ENCODE data around the gene RAB1B.

- TF ChIP-seq, protein P1, sequence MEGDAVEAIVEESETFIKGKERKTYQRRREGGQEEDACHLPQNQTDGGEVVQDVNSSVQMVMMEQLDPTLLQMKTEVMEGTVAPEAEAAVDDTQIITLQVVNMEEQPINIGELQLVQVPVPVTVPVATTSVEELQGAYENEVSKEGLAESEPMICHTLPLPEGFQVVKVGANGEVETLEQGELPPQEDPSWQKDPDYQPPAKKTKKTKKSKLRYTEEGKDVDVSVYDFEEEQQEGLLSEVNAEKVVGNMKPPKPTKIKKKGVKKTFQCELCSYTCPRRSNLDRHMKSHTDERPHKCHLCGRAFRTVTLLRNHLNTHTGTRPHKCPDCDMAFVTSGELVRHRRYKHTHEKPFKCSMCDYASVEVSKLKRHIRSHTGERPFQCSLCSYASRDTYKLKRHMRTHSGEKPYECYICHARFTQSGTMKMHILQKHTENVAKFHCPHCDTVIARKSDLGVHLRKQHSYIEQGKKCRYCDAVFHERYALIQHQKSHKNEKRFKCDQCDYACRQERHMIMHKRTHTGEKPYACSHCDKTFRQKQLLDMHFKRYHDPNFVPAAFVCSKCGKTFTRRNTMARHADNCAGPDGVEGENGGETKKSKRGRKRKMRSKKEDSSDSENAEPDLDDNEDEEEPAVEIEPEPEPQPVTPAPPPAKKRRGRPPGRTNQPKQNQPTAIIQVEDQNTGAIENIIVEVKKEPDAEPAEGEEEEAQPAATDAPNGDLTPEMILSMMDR (IDR thresholded peaks at IDR 0.05; ENCODE audit: borderline replicate concordance, extremely low read depth, low read length, poor library complexity, severe bottlenecking) = no peak
- TF ChIP-seq EZH2 (IDR thresholded peaks at IDR 0.05; ENCODE audit: borderline replicate concordance, low read depth, low read length, severe bottlenecking) = no peak
Observed at GRCh38 chr11:66230156-66230555, 38.3 kb upstream of the RAB1B start.

Data from DND-41 (cell line).